ENCODE measurements around the gene ROCK2.
A peak's percentile ranks its signal among the peaks of the same experiment; 100 is the strongest.

Gene ROCK2

DNA sequence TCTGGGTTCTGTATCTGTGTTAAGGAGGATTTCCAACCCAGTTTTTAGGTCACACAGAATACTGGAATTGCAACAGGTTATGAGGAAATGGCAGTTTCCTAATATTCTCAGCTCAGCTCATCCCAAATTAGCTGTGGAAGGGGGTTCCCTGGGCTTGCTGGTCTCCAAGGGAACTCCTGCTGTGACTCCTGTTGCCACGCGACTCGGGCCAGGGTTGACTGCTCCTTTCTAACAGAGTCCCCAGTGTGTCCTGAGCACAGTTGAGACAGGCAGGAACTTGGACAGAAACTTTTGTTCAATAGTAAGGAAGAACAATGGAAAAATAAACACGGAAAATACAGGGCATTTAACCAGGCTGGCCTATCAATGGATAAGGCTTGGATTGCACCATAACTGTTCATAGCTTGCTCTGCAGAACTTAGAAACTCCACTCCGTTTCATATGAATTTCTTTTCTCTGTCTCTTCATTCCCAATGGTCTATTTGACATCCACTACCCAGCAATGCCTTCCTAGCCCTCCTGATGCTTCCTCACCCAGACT lies 3.8 kb upstream of the ROCK2 start (continued):
- TF ChIP-seq ZNF776 (tag by site-specific recombination; IDR thresholded peaks at IDR 0.05; ENCODE audit: borderline replicate concordance) (no peak), KLF1 (tag by site-specific recombination; IDR thresholded peaks at IDR 0.05) (no peak)

DNA sequence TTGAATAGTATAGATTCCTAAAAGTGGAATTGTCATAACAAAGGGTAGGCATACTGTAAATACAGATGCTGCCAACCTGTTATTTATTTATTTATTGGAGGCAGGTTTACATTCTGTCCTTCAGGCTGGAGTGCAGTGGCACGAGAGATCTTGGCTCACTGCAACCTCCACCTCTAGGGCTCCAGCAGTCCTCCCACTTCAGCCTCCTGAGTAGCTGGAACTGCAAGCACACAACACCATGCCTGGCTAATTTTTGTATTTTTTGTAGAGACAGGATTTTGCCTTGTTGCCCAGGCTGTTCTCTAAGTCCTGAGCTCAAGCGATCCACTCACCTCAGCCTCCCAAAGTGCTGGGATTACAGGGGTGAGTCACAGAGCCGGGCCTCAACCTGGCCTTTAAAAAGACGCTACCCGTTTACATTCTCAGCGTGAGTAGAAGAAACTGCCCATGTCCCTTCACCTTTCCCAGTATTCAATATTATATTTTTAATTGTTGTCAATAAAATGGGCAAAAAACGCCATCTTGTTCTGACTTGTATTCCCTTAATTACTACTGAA lies 3.0 kb upstream of the ROCK2 start:
- POLR2A ChIA-PET = no interaction called here
- Histone ChIP-seq H3K4me1 (ENCODE audit: control insufficient read depth, insufficient read depth, low read length) (peaks cover 7% of the 10 kb centered on the region; the same call in 1 of the 2 replicates), H3K4me3 (ENCODE audit: low read depth, low read length) (no peak overlapping the region), H3K36me3 (ENCODE audit: control insufficient read depth in 2 of 2, insufficient read depth in 1 of 2, low read length in 2 of 2) (no peaks in the 10 kb centered on the region), H3K9me3 (ENCODE audit: control insufficient read depth, insufficient read depth, low read depth, low read length) (no peaks in the 10 kb centered on the region), H3K27ac (ENCODE audit: extremely low read depth, low read depth, low read length) (no peak overlapping the region)
- CTCF ChIA-PET = interaction anchor here (0.5 to 0.9 kb wide), 4 partner anchors 12 to 114 kb away, joined by 3 read pairs; no protein-coding TSS in a partner anchor
- no peak for TF ChIP-seq ZSCAN16 (tag by site-specific recombination; IDR thresholded peaks at IDR 0.05)
- no peak for TF ChIP-seq ZNF133 (tag by site-specific recombination; IDR thresholded peaks at IDR 0.05)
- no peak for TF ChIP-seq FEZF1 (tag by site-specific recombination; IDR thresholded peaks at IDR 0.05)
- TF ChIP-seq ZNF16 (tag by site-specific recombination; IDR thresholded peaks at IDR 0.05; ENCODE audit: low read depth) = no peak
- no peak for TF ChIP-seq SCRT2 (tag by site-specific recombination; IDR thresholded peaks at IDR 0.05)
- TF ChIP-seq ZNF155 (tag by site-specific recombination; IDR thresholded peaks at IDR 0.05) = no peak

DNA sequence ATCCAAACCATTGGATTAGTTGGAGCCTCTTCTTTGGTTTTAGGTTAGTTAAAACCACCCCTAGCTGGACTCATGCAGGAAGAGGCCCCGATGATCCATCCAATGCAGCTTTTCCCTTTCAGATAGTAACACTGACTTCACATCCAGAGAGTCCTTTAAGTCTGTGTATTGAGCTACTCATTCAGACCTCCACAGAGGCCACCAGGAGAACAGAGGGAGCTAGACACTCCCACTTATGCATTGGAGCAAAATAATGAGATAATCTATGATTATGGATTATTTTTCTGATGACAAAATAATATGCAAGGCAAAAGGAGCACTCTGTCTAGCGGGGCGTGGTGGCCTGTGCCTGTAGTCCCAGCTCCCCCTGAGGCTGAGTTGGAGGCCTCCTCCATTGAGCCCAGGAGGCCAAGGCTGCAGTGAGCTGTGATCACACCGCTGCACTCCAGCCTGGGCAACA lies 1.6 kb upstream of the ROCK2 start:
- no peak for TF ChIP-seq ZNF585B (tag by site-specific recombination; IDR thresholded peaks at IDR 0.05)
- peak; percentile 11; the same call in 1 of the 2 replicates for TF ChIP-seq GLIS1 (tag by site-specific recombination; IDR thresholded peaks at IDR 0.05)
- Histone ChIP-seq H3K4me3 (ENCODE audit: low read depth, low read length) (no peak overlapping the region), H3K27ac (ENCODE audit: extremely low read depth, low read depth, low read length) (no peak overlapping the region), H3K36me3 (ENCODE audit: control insufficient read depth in 2 of 2, insufficient read depth in 1 of 2, low read length in 2 of 2) (no peaks in the 10 kb centered on the region), H3K9me3 (ENCODE audit: control insufficient read depth, insufficient read depth, low read depth, low read length) (no peaks in the 10 kb centered on the region), H3K4me1 (ENCODE audit: control insufficient read depth, insufficient read depth, low read length) (peaks cover 12% of the 10 kb centered on the region; the same call in 1 of the 2 replicates)
- CTCF ChIA-PET = interaction anchor here (1.3 kb wide), 1 partner anchor 65 kb away, joined by 7 read pairs; no protein-coding TSS in a partner anchor
- POLR2A ChIA-PET = interaction anchor here (1.0 to 3.7 kb wide), 5 partner anchors 9 to 57 kb away, joined by 3 to 17 read pairs (median 4); no protein-coding TSS in a partner anchor

DNA sequence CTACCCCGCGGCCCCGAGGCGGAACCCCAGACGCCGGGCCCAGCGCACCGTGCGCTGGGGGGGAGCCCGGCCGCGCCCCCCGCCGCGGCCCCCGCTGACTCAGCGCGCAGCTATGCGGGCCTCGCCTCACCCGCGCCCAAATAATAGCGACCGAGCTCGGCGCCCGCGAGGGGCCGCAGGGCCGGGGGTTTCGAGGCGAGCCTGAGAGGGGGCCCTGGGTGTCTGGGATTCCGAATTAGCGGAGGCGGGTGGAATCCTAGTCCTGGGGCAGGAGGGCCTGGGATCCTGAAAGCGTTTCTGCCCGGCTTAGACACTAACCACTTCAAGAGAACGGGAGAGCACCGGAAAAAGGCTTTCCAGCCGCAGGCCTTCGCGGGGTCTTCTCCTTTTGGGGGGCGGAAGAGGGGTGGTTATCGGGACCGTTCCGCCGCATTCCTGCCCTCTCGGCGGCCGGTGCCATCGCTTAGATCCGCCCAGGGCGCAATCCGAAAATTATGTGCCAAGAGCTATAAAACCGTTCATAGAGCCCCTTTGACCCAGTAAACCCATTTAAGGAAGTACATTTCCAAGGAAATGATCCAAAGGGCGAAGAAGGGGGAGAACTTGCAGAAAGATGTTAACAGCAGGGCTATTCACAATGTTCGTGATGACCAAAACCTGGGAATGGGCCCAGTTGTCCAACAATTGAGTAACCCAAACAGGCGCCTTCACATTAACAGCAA lies 681 bp upstream of the ROCK2 start:
- Histone ChIP-seq H3K9me3 (ENCODE audit: control insufficient read depth, insufficient read depth, low read depth, low read length) (no peaks in the 10 kb centered on the region), H3K27ac (ENCODE audit: extremely low read depth, low read depth, low read length) (peak overlapping the region; percentile 92), H3K4me3 (ENCODE audit: low read depth, low read length) (peak overlapping the region; percentile 64), H3K36me3 (ENCODE audit: control insufficient read depth in 2 of 2, insufficient read depth in 1 of 2, low read length in 2 of 2) (no peaks in the 10 kb centered on the region), H3K4me1 (ENCODE audit: control insufficient read depth, insufficient read depth, low read length) (peaks cover 18% of the 10 kb centered on the region)
- POLR2A ChIA-PET = interaction anchor here (0.7 to 3.7 kb wide), 12 partner anchors 10 to 213 kb away, joined by 3 to 24 read pairs (median 4); partner anchors contain the start of gene SLC66A3
- CTCF ChIA-PET = interaction anchor here (0.7 to 1.3 kb wide), 5 partner anchors 39 to 212 kb away, joined by 3 to 7 read pairs (median 5); a partner anchor contains a TSS
- no peak for TF ChIP-seq HOXC10 (CRISPR knock-in tag; IDR thresholded peaks at IDR 0.05)
- TF ChIP-seq ZSCAN23 (tag by site-specific recombination; IDR thresholded peaks at IDR 0.05) = no peak
- TF ChIP-seq ZNF747 (tag by site-specific recombination; IDR thresholded peaks at IDR 0.05) = no peak
- TF ChIP-seq ZNF837 (tag by site-specific recombination; IDR thresholded peaks at IDR 0.05) = no peak
- peak; percentile 10; the same call in 1 of the 2 replicates for TF ChIP-seq ZIC2 (tag by site-specific recombination; IDR thresholded peaks at IDR 0.05)
- TF ChIP-seq, protein P1, sequence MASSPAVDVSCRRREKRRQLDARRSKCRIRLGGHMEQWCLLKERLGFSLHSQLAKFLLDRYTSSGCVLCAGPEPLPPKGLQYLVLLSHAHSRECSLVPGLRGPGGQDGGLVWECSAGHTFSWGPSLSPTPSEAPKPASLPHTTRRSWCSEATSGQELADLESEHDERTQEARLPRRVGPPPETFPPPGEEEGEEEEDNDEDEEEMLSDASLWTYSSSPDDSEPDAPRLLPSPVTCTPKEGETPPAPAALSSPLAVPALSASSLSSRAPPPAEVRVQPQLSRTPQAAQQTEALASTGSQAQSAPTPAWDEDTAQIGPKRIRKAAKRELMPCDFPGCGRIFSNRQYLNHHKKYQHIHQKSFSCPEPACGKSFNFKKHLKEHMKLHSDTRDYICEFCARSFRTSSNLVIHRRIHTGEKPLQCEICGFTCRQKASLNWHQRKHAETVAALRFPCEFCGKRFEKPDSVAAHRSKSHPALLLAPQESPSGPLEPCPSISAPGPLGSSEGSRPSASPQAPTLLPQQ (tag by site-specific recombination; IDR thresholded peaks at IDR 0.05) = peak; percentile 44; the same call in 1 of the 2 replicates
- TF ChIP-seq, protein P2, sequence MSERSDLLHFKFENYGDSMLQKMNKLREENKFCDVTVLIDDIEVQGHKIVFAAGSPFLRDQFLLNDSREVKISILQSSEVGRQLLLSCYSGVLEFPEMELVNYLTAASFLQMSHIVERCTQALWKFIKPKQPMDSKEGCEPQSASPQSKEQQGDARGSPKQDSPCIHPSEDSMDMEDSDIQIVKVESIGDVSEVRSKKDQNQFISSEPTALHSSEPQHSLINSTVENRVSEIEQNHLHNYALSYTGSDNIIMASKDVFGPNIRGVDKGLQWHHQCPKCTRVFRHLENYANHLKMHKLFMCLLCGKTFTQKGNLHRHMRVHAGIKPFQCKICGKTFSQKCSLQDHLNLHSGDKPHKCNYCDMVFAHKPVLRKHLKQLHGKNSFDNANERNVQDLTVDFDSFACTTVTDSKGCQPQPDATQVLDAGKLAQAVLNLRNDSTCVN (tag by site-specific recombination; optimal IDR thresholded peaks at IDR 0.05) = peak; percentile 49
- TF ChIP-seq ZNF621 (tag by site-specific recombination; IDR thresholded peaks at IDR 0.05) = no peak
- TF ChIP-seq ZNF501 (tag by site-specific recombination; IDR thresholded peaks at IDR 0.05) = 0 out of 2 replicates have a peak, but pooled peaks have one; percentile 50
- TF ChIP-seq, protein P3, sequence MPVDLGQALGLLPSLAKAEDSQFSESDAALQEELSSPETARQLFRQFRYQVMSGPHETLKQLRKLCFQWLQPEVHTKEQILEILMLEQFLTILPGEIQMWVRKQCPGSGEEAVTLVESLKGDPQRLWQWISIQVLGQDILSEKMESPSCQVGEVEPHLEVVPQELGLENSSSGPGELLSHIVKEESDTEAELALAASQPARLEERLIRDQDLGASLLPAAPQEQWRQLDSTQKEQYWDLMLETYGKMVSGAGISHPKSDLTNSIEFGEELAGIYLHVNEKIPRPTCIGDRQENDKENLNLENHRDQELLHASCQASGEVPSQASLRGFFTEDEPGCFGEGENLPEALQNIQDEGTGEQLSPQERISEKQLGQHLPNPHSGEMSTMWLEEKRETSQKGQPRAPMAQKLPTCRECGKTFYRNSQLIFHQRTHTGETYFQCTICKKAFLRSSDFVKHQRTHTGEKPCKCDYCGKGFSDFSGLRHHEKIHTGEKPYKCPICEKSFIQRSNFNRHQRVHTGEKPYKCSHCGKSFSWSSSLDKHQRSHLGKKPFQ (tag by site-specific recombination; IDR thresholded peaks at IDR 0.05) = no peak
- TF ChIP-seq ZNF548 (tag by site-specific recombination; IDR thresholded peaks at IDR 0.05) = no peak
- TF ChIP-seq SP2 (tag by site-specific recombination; IDR thresholded peaks at IDR 0.05) = peak; percentile 48
- no peak for TF ChIP-seq ZNF514 (tag by site-specific recombination; IDR thresholded peaks at IDR 0.05)
- TF ChIP-seq ZBTB20 (tag by site-specific recombination; IDR thresholded peaks at IDR 0.05) = peak; percentile 79
- peak; percentile 64 for TF ChIP-seq KLF16 (tag by site-specific recombination; IDR thresholded peaks at IDR 0.05)
- no peak for TF ChIP-seq ZNF76 (tag by site-specific recombination; IDR thresholded peaks at IDR 0.05; ENCODE audit: borderline replicate concordance, low read depth)

Measured in HEK293 (cell line).